Stimulated activated CD4-positive, alpha-beta T cell treated with anti-CD3 and anti-CD28 coated beads, Interleukin-15, amount 100 ng/mL, for 24 hours (primary cell): ENCODE results near the gene RSPH1.

ENCODE experiments used
- DNase-seq: peaks from one replicate; pipeline ENCODE4 v3.0.0-alpha.2; 2020

Gene RSPH1

DNA sequence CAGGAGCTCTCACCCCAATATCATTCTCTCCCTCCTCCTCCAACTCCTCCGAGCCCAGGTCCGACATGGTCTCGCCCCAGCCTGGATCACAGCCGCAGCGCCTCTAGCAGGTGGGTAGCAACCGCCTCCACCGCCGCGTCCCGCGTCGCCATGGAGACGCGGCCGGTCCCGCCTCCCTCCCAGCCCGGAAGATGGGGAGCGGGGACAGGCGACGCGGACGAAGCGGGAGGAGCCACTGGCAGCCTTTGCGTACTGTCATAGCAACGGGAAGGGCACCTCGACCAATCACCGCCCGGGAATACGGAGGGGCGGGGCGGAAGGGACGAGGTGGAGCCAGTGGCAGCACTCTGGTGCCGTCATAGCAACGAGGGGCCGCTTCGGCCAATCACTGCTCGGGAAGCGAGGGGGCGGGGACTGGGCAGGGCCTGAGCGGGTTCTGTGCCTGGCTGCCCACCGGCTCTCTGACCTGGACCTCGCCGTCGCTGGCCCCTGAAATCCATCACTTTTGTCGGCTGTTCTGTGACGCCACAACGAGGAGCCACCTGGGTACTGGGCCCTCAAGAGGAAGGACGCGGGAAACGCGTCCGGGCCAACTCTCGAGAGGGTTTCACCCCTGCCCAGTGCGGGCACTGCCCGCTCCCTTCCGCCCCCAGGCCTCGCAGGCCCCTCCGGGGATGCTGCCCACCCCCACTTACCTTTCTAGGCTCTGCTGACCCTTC lies at the start of gene RSPH1:
RSPH1 (minus strand) TSS at position 105 of the 719 bp plus-strand sequence; CDS start at position 67, 38 bp downstream.
- peak; percentile 100 for DNase-seq

DNA sequence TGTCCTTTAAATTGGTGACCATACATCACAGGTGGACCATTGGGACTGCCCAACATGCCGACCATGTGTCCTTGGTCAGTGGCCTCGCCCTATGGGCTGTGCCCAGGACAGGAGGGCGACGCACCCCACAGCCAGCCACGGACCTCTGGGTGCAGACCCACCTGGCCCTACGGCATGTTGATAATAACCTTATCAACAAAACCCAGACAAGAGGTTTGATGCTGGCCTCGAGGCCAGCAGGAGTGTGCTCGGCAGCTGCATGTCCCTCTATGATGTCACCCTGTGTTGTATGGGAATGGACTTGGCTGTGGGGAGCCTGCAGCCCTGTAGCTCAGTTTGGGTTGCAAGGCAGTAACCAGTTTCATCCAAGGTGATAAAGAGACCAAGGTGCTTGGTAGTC lies 49.7 kb upstream of the RSPH1 start:
- DNase-seq = no peak

DNA sequence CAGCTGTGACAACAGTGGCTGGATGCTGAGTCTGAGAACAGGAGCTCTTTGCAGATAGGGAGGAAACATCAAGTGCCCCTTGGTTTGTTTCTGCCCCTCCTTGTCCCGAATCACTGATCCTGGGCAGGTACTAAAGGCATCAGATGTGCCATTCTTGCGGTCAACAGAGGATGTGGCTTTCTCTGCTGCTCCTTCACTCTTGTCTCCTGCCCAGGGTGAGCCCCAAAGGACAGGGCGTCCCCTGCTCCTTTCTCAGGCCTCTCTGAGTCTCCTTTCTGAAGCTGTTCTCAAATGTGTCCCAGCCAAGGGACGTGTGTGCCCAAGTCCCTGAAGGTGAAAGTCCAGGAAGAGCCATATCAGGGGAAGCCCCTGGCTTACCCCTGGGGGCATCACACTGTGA lies 49.3 kb upstream of the RSPH1 start:
- no peak for DNase-seq

DNA sequence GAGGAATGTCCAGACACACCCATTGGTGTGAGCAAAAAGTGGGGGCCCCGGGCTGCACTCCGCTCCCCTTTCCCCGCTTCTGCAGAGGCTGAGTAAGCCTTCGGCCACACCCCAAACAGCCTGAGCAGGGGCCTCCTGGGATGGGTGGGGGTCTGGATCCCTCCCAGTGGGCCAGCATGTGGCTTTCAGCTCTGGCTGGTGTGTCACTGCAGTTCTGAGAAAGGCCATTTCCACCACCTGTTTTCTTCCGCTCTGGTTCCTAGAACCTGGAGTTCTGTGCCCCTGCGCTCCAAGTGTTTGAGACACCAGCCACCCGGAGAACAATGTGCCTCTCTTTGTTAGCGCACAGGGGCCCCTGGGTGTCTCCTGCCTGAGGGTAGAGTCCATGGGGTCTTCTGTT lies 48.5 kb upstream of the RSPH1 start:
- no peak for DNase-seq

DNA sequence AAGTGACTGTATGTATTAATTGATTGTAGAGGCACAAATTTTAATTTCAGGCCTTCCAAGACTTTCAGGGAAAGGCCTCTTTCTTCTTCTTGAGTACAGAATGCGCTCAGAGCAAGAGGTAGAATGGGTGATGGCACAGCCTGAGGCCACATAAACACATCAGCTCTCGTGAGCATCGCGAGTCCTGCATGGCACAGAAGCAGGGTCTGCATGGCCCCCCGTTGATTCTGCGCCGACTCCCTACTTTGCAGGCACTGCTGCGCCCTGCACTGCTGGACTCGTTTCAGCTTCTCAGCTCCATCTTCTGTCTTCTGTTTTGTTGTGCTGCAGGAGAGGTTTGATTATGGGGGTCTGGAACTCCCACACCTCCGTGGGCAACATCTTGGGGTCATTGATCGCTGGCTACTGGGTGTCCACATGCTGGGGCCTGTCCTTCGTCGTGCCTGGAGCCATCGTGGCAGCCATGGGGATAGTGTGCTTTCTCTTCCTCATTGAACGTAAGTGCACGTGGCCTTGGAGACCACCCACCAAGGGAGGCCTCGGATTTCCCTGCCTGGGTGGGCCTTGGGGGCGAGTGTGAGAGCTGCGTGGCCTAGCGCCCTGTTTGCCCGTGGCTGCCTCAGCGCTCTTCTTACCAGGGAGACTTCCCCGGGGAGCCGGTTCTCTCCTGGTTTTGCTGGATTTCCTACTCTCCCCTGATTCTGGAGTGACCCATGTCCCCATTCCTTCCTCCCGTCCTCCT lies 47.3 kb upstream of the RSPH1 start:
- DNase-seq = no peak

DNA sequence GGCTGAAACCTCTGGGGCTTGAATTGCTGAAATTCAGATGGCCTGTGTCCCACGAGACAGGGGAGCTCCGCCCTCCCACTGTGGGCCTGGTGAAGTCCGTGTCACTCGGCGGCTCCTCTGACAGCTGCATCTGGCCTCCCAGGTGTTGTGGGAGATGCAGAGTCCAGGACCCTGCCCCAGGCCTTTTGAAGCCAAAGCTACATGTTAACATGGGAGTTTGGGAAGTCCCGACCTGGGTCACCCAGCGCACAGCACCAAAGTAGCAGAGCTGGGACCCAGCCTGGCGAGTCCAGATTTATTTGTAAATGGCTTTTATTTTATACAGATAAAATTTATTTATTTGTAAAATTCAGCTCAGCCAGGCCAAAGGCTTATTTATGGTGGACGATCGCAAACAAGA lies 46.6 kb upstream of the RSPH1 start:
- no peak for DNase-seq

DNA sequence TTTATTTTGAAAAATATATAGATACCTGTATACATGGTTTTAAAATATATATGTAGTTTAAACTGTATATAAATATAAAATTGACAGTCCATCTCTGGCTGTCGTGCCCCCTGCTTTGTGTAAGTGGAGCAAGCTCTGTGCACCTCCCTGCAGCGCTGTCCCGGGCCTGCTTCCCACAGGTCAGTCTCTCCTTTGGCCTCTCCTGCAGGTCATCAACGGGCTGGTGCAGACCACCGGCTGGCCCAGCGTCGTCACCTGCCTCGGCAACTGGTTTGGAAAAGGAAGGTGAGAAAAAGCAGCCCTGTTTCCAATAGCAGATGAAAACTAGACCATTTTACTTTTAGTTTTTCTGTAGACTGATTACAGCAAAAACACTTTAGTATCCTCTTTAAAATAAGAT lies 46.2 kb upstream of the RSPH1 start:
- no peak for DNase-seq

DNA sequence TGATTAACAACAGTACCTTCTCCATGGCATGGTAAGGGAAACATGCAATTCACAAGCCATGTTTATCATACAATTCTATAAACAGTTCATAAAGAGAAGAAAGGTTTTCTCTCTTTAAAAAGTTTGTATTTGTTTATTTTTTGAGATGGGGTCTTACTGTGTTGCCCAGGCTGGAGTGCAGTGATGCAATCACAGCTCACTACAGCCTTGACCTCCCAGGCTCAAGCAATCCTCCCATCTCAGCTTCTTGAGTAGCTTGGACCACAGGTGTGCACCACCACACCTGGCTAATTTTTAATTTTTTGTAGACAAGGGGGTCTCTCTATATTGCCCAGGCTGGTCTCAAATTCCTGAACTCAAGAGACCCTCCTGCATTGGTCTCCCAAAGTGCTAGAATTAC lies 45.6 kb upstream of the RSPH1 start:
- DNase-seq = no peak

DNA sequence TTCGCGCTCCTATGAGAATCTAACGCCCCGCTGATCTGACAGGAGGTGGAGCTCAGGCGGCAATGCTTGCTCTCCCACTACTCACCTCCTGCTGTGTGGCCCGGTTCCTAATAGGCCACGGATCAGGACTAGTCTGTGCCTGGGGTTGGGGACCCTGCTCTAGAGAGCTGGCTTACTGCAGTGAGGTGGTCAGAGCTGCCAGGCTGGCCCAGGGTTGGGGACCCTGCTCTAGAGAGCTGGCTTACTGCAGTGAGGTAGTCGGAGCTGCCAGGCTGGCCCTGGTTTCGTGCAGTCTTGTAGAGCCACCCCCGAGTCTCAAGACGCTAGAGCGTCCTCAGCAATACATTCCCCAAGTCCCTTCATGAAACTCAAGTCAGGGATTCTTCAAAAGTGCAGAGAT lies 45.1 kb upstream of the RSPH1 start:
- no peak for DNase-seq

DNA sequence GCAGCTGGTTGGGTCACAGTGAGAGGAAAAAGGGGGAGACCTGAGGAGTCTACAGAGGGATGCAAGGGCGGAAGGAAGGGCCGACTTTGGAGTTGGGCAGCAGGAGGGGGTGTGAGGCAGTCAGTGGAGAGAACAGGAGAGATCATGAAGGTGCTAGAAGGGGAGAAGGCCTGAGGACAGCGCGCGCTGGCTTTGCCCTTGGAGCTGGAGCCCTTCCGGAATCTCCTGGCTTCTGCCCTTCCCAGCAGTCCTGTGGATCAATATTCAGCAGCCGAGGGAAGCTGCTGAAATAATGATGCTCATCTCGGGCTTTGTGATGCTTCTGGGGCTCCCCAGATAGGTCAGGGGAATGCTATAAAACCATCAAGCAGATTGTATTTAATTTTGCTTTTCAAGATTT lies 44.4 kb upstream of the RSPH1 start:
- DNase-seq = no peak

DNA sequence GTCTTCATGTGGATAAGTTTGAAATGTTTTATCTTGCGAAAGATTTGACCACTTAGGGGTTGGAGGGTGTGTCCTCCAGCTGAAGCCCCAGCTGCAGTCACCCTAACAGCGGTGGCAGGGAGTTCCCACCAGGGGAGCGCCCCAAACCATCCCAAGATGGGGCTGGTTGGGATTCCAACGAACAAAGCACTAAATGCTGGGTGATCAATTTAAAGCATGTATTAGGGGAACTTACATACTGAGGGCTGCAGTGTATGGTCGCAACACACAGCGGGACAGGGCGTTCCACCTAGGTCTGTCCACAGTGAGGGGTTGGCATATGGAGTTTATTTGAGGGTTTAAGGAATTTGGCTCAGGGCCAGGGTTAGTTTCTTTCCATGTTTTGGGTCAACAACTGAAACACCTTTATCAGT lies 43.9 kb upstream of the RSPH1 start:
- no peak for DNase-seq

DNA sequence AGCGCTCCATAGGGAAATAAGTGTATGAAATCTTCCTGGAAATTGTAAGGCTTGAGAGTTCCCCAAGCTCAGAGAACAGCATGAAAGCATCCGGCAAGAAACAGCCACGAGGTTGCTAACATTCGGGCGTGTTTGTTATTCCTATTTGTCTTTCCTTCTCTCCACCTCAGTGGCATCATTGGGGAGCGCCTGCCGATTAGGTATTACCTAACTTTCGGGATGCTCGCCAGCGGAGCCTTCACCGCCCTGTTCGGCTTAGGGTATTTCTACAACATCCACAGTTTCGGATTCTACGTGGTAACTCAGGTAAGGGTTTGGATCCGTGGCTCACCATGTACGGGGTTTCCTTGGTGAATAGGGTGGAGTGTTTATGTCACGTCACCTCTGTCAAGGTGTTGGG lies 43.3 kb upstream of the RSPH1 start:
- no peak for DNase-seq

DNA sequence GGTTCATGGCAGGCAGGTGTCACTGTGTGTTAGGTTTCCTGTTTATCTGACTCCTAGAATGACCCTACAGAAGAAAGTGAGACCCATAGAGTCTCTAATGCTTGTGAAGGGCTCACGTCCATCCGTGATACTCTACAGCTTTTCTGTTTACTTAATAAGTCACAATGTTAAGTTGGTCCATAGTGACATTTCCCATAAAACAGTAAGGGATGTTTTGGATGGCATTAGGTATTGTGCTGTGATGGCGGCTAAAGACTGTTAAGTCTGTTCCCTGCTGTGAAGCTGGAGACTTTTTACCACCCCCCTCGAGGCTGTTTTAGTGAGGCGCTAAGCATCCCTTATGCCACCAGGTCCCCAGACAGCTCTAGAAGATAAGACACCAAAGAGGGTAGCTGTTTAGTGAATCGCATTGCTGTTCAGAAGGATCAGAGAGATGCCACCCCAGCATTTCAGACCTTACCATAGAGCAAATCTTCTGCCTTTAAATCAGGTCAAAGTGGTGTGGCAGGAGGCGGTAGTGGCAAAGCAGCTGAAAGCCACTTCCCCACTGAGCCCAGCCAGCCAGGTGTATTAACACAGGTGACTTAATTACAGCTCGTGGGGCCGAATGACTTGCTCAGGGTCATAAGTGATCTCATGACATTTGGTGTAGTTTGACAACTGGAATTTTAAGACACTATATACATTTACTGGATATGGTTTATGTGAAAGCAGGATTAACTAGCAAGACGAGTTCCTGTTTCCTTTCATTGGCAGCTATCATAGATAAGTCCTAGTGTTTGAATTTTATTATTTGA lies 42.7 kb upstream of the RSPH1 start:
- DNase-seq = no peak

DNA sequence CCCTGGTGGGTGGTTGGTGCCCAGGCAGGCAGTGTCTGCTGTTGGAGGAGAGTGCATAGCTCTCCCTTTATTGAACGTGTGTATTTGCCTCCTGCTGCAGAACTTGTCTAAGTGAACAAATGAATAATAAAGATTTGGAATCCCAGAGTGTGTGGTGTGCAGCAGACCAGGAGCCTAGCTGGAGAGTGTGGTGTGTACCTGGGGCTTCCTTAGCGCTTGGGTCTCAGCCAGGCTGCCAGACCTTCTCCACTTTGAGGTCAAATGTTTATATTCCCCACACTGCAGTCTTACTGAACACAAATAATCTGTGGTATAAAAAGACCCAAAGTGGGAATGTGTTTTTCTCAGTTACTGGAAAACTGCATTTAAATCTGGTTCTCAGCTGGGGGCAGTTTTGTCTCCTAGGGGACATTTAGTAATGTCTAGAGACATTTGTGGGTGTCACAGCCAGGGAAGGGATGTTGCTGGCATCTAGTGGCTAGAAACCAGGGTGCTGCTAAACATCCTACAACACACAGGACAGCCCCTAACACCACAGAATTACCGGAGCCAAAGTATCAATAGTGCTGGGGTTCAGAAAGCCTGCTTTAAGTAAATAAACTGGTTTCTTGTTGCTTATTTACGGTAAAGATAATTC lies 41.2 kb upstream of the RSPH1 start:
- DNase-seq = no peak

DNA sequence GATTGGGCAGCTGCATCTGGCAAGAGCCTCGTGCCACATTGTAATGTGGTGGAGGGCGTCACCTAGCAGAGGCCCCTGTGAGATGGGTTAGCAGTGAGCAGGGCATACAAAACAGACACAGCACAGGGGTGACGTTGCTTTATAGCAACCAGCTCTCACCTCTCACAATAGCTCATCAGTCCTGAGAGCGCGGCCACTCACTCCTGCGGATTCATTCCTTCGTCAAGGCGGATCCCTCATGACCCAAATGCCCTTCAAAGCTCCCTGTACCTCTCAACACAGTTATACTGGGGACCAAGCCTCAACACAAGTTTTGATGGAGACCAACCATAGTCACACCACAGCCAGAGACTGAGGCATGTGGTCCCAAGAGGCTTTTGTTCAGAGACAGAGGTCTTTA lies 40.6 kb upstream of the RSPH1 start:
- no peak for DNase-seq

DNA sequence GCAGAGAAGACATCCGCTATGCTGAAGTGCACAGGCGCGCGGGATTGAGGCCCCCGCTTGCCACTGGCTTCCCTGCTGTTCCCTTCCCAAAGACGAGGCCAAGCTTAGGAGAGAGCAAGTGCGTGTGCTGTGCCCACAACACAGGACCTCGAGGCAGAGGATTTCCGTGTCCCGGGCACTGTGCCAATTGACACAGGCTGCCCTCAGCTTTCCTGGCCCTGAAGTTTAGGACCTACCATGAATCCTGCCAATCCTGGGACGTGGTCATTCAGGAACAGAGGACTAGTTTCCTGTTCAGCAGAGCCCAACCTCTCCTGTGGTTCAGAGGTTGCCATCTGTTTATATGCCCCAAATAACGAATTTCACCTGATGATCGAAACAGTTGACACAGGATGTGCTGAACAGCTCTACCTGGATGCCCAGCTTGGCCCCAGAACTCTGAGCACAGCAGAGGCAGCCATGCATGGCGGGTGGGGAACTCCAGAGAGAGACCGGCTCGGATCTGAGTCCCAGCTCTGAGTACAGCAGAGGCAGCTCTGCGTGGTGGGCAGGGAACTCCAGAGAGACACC lies 39.7 kb upstream of the RSPH1 start:
- DNase-seq = no peak

DNA sequence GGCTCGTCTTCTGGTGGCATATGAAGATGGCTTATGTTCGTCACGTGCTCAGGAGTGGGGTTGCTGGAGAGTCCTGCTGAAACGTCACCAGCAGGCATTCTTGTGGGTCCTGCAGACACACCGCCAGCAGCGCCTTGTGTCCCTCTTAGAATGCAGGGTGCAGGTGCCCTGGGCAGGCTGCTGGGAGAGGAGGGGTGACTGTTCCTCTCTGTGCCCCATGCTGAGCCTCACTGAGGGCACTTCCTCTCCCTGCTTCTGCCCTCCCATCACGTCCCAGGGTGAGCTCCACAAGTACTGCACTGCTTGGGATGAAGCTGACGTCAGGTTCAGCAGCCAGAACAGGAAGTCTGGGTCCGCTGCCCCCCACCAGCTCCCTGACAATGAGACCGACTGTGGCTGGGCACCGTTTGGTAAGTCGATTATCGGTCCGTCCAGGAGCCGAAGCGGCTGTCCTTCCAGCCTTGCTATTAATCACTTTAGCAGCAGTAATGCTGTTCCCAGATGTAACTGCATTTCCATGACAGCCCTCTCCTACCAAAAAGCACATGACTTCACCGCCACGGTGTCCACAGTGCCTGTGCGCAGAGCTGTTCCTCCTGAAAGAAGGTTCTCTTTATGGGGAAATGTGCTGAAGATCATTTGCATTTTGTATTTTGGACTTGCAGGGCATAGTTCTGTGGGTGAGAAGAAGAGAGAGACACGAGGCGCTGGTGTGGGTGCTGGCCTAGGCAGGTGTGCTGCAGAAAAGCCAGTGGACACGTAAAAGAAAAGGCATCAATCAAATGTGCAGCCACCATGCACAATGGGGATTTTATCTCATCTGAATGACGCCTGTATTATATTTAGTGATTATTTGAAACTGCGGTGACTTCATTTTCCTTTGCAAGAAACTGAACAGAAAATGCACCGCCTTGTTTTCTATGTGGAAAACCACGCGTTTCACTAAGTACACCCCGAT lies 38.7 kb upstream of the RSPH1 start:
- DNase-seq = no peak

DNA sequence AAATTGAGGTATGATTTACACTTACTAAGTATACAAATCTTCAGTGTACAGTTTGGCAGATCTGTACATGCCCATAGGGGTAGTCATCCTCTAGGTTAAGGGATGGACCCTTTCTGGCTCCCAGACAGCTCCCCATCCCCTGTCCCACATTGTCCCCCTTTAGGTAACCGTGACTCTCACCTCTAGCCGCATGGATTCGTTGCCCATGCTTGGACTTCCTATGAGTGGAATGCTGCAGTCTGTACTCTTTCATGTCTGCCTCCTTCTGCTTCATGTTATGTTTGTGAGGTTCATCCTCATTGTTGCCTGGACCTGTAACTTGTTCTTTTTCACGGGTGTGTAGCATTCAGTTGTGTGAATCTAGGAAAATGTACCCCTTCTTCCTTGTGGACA lies 37.9 kb upstream of the RSPH1 start:
- DNase-seq = no peak

DNA sequence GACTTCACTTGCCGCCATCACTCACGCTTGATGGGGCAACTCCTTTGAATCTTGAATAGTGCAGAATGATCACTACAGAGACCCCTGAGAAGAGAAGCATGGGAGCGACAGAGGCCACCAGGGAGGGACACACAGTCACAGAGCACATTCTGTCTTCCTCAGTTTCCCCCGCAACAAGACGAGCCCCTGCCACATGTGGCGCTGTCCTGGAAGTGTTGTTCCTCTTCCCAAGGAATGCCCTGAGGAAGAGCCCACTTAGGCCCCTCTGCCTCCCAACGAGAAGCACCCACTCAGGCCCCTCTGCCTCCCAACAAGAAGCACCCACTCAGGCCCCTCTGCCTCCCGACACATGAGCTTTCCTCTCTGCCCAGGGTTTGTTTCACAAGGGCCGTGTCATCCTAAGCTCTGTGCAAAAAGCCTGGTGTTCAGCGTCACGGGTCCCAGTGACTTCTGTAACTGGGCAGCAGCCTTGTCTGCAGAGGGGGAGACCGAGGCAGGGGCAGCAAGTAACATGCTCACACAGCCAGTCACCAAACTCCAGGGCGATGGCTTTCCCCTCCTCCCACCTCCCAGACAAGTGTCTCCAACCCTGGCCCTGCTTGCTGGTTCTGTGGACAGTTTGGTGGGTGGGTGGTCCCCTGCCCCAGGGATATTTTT lies 37.4 kb upstream of the RSPH1 start:
- DNase-seq = no peak

DNA sequence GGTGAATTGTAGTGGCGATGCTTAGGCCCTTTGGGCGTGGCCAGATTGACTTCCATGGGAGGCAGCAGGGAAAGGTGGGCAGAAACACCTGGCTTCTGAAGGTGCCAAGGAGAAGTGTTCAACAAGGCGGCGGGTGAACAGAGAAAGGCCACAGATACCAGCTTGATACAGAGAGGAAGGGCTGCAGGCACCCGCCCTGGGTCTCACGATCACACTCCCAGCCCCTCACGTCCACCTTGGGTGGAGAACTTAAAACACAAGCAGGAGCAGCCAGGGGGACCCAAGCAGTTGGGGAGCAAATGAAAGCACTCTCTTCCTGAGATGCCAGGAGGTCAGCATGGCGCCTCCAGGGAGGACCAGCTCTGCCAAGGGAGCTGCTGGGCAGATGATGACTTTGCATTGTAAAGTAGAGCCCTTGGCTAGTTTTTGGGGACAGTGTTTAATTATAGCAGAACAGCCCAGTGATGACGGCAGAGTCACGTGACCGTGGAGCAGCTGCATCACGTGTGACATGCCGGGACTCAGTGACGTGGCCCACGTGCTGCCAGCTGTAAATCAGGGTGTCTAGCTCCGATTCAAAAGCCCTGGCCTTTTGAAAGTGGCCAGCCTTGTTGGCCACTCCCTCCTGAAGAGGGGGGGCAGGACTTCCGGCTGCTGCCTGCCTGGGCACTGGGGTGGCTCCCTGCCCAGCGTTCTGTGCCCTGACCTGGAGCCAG lies 36.6 kb upstream of the RSPH1 start:
- no peak for DNase-seq

DNA sequence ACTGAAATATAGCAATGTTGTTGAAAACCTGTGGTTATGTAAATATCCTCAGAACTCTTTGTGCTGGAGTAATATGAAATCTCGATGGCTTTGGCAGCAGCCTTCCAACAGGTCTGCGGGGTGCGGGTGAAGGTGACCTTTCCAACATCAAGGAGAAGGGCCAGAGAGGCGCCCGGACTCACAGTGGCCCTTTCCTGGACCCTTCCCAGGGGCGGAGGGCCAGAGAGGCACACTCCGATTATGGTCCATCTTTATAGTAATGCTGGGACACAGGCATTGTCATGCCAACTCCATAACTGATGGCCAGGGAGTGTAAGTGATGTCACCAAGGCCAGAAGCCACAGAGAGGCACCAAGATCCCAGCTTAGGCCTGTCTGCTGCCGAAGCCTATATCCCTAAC lies 35.7 kb upstream of the RSPH1 start:
- no peak for DNase-seq
